ENCODE measurements around the gene TTLL8.

Gene TTLL8

DNA sequence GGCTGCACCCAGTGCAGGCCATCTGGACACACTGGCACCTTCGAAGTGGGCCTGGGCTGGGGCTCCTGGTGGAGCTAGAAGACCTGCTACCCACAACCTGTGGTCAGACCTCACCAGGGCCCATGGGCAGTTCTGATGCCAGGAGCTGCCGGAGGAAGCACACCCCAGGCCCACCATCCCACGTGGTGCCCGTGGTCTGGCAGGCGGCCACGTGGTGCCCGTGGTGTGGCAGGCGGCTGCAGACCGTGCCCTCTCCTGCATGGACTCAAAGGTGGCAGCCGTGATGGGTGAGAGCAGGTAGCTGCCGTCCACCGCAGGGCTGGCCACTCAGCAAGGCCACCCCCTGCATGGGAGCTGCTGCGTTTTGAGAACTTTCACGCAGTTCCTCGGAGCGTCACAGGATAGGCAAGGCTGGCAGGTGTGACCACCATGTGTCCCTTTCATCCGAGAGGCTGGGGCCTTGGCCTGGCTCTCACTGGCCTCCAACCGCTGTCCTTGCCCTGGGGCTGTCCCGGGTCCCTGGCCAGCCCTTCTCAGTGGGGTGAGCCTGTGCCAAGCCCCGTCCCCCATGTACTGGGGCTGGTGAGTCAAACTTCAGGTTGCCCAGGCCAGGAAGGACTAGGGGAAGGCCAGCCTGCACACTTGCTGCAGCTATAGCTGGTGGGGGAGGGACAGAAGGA lies 41.6 kb downstream of the TTLL8 start:
- DNase-seq: no peak

DNA sequence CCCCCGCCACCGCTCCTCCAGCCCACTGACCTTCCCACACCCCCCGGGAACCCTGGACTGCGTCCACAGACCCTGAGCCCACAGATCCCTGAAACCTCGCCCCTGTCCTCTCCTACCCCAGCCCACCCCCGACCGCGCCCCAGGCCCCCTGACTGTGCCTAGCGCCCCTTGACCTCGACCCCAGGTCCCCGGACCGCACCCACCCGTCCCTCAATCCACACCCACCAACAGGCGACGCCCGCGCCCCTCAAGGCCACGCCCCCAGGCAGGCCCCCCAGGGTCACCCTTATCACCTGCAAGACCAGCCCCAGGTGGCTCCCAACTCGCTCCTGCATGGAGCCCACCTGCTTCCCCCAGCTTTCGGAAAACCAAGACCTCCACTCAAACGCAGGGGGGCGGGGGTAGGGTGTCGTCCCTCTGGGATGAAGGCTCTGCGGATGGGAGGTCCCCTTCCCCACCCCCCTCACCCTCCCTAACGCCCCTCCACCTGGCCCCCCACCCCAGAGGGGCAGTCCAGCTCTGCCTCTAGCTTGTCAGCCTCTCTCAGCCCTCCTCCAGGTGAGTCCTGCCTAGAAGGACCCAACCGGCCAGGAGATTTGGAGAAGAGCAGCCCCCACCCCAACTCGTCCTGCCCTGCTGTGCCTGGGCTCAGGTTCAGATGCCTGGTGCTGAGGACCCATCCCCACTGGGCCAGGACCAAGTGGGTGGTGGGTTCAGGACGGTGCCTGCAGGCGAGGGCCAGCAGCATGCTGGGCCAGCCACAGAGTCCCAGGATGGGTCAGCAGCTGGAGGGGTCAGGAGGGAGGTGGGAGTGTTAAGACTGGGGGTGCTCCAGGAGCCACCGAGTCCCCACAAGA lies 42.4 kb downstream of the TTLL8 start:
- DNase-seq: no peak

GRCh38 chr22:50014655-50015401 lies 43.3 kb downstream of the TTLL8 start:
- DNase-seq: no peak

- no peak for DNase-seq
Measured at GRCh38 chr22:50014053-50014501, 44.0 kb downstream of the TTLL8 start.

- DNase-seq: no peak
Measured at GRCh38 chr22:50012211-50013181, 45.6 kb downstream of the TTLL8 start, which contains the start of gene IL17REL. IL17REL (minus strand) TSS chr22:50012765; CDS start chr22:50012646, 119 bp downstream.

DNA sequence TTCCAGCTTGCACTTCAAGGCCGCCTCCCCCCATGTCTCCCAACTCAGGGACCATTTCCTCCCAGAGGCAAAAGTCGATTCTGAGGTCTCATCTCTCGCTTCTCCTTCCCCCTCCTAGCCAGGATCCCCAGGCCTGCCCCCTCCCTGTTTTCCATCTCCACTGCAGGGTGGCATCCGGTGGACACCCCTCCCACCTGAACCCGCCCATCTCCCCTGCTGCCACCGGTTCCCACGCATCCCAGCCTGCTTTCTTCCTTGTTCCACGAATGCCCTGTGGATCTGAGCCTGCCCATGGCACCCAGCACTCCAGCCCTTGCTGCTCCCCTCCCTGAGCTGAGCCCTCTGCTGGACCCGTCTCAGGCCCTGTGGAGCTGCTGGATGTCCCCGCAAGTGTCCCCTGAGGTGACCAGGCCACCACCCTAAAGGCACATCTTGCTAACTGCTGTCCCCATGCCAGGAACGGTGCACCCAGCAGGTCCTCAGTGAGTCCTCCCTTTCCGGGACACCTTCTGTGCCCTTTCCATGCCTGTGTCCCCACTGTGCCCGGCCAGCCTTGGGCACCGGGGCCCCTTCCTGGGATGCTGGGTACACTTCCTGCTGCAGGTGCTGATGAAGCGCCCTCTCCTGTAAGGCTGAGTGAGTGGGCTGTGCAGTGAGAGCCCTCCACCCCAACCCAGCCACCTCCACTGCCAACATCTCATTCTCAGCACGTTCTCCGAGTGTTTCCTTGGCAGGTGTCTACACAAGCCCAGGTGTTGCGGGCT lies 46.5 kb downstream of the TTLL8 start:
- no peak for DNase-seq

DNA sequence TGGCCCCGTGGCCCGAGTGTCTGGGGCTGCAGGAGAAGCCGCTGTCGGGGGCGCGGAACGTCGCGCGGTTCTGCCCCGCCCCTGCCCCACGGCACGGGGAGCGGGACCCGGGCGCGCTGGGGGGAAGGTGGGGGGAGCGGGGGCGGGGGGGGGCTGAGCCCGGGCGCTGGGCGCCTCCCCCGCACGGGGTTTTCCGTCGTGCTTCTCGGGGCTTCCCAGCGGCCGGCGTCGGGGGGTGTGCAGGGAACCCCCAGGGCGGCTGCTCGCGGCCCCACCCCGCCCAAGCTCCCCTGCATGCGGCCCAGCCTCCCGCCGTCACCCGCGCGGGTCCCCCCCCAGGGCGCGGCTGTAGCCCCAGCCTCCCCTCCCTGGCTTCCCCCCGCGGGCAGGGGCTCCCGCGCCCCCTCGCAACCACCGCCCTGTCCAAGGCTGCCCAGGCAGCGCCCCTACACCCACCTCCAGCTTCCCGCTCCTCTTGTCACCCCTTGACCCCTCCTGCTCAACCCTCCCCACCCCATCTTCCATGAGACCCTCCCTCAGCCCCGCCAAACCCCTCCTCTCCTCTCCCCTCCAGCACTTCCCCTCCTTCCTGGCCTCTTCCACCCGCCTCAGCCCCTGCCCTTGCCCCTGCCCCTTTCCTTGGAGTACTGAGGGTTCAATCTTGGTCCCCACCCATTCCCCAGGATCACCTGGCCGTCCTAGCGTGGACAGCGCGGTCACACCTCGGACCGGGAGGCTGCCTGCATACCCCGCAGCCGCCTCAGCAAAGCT lies 47.2 kb downstream of the TTLL8 start:
- no peak for DNase-seq

- no peak for DNase-seq
Measured at GRCh38 chr22:50009765-50010675, 48.1 kb downstream of the TTLL8 start.

DNA sequence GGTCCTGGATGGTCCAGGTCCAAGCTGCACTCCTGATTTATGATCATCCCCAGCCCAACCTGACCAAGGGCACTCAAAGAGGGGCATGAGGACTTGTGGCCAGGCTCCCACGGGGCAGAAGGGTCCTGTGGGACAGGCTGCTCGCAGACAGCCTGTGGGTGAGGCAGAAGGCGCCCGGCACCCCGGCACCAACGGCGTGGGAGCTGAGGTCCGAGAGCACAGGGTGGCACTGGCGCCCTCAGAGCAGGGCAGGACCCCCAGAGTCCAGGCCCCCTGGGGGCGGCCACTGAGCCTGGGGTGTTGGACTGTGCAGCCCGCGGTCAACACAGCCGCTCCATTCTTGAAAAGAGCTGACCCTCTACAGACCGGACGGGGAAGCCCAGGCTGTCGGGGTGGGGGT lies 48.8 kb downstream of the TTLL8 start:
- DNase-seq: no peak

DNA sequence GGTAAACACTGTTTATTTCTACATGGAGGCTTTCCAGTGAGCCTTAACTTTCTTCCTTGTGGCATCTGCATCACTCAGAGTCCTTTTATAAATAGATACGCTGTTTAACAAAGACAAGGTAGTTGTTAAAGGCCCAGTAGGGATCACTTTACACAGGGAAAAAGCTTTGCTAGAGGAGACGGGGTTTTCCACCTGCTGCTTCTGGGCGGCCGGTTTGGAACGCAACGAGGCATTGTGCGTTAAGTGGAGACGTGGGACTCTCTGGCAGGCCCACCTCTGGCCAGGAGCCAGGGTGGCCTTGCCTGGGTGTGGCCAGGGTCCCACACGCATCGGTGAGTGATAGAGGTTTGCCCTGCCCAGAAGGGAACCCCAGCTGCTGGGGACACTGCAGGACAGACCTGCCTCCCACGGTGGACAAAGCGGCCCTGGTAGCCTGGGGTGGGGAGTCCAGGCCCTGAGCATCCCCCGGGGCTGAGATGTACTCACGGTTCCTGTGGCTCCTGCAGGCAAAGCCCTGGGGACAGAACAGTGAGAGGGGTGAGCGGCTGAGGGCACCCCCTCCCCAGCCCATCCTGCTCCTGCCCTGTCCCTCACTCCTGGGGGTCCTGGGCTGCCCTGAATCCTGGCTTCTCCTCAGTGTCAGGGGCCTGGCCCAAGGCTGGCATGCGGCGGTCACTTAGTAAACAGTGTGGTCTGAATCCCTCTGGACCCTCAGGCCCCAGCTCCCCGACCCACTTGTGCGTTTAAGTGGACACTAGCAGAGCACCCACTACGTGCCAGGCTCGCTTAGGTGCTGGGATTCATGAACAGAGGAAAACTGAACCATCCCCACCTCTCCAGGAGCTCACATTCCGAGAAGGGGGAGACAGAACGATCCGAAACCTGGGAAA lies 49.7 kb downstream of the TTLL8 start:
- no peak for DNase-seq

- DNase-seq: no peak
Measured at GRCh38 chr22:50007057-50007511, 51.0 kb downstream of the TTLL8 start.

DNA sequence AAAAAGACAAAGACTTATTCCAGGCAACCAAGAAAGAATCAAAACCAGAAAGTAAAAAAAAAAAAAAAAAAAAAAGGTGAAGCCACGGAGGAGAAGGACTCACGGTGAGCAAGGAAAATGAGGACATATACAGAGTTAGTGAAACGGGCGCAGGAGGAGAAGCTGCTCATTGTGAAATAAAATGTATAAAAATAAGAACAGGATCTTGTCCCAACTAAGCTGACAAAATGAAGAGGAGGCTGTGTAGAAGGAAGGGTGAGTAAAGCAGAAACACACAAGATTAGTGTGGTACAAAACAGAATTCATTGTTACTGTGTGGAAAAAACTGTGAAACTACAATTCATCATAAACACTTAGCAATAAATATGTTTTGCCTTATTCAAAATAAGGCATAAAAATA lies 53.2 kb downstream of the TTLL8 start:
- DNase-seq: no peak

DNA sequence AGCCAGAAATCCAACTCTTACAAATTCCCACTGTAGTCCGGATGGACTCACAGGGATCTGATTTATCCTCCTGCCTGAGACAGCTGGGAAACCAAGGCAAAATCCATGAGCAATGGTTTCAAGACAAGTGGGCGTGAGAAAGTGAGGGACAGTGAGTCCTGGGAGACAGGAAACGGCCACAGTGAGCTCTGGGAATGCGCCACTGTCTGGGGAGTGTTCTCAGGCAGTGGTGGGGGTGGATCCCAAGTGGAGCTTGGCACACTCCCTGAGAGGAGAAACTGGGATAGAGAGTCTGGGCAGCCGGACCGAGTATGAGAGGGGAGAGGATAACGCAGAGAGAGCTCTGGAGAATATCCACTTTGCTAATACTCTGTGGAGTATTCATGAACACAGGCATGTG lies 55.3 kb downstream of the TTLL8 start:
- no peak for DNase-seq

DNA sequence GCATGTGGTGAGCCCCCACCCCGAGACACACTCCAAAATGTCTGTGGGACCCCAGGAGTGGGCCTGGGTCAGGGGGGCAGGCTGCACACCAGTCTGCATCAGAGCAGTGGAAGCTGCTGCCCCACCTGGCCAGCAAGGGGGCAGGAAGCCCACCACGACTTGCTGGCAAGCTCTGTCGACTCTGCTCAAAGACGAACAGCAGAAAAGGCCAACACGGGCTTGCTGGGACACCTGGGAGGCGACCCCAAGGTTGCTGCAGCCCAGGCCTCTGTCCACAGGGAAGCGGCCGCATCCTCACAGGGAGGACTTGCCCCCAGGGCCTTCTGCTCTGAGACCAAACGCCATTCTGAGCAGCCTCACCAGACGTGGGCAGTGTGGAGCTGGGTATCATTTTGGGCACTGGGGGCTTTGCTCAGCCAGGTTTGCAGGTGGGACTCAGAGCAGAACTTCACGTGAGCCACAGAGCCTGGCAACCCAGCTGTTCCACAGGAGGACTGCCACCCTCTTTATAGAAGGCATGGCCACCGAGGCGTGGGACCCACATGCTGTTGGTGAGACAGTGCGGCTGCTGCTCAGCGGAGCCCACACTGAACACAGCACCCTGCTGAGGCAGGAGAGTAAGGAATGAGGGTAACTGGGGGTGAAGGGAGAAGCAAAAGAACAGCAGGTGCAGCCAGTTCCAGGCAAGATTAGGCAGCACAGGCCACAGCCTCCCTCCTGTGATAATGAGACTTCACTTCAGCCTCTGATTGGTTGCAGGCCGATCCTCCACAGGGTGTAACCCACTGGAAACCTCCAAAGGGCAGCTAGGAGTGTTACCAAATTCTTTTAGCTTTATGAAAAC lies 56.5 kb downstream of the TTLL8 start:
- DNase-seq: no peak

DNA sequence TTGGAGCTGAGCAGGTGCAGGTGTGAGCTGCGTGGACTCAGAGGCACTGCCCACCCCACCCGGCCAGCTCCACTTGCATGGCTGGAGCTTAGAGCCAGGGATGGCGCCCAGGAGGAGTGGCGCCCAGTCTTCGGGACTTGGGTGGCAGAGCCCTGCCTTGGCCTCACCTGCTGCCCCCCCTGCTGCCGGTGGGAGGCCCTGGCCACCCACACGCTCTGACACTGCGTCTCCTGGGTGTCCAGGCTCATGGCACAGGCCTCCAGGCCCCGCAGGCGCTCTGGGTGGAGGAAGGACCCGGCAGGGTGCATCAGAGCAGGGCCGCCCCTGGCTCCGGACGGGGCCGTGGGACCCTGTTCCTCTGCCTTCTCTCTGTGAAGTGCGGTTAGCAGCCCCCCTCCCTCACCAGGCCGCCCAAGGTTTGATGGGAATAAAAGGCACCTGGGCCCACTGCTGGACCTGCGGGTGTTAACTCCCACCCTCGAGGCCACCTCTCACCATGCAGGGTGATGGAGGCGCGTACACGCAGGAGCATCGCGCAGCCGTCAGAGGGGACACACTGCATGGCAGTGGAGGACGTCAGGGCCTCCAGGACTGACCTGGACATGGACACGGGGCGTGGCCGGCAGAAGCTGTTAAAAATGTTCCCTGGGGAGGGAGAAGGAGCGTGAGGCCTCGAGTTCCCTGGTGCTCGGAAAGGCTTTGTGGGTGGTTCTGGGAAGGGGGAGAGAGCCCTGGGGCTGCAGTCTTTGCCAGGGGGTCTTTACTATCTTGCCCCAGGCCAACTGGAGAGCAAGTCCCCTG lies 57.3 kb downstream of the TTLL8 start:
- no peak for DNase-seq

DNA sequence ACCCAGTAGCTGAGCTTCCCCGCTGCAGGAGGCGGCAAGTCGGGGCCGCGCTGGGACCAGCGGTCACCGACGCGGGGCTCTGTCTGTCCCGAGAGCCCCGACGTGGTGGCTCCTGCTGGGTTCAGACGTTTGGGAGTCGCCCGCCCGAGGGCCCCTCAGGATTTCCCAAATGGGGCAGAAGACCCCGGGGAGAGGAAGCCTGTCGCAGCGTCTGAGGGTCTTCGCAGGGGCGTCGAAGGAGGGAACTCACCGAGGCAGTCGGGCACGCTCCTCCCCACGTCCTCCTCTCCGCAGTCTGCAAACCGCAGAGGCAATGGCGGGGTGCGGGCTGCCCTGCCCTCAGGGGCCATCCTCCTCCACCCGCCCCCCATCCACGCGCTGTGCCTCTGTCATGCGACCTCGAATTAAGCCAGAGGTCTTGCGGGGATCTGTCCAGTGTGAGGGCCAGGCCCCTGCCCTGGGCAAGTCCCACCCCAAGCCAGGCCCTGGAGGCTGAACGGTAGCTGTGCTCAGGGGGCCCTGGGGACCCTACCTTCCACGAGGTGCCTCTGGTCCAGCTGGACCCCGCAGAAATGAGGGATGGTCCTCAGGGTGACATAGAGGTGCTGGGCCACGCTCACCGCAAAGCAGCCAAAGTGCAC lies 58.0 kb downstream of the TTLL8 start:
- DNase-seq: no peak
